Endothelial cell of umbilical vein (primary cell): ENCODE measurements around the gene SLC30A1. TPM values are rescaled to one million over a fixed set of nuclear protein-coding genes. Genes with fewer than 3 reads are reported as not detected.

Source experiments
- BruUV-seq: library from RNA; stranded (reverse); fragments of 400-500 nt; replicated peaks from 2 replicates; lab custom pipeline; 2021; lab: Mats Ljungman, UMichigan
- CTCF ChIA-PET: fragments of 300-600, 350-600 bp; sonication (Branson Sonifier 250); formaldehyde crosslinking; loops from one replicate; lab custom pipeline; 2021; ENCODE audit warnings: antibody characterized with exemption, inconsistent platforms; lab: Charles Lee
- POLR2A ChIA-PET: fragments of 300-600, 350-600 bp; sonication (Branson Sonifier 250); formaldehyde crosslinking; loops from one replicate; lab custom pipeline; 2021; ENCODE audit warnings: antibody characterized with exemption, inconsistent platforms; lab: Charles Lee
- DNase-seq: peaks from one replicate; pipeline ENCODE4 v3.0.0-alpha.2; 2011; ENCODE audit warnings: low read depth, low spot score
- FAIRE-seq: peaks from 2 replicates; lab custom pipeline; 2011; peaks lifted over from hg19 to GRCh38; lab: Jason Lieb, UNC
- H2AFZ ChIP-seq: 2 replicates; pipeline ENCODE4 v1.6.0; 2012; ENCODE audit warnings: low read depth, low read length, control low read depth, inconsistent platforms
- H3K27ac ChIP-seq: 2 replicates; pipeline ENCODE4 v1.5.1; 2011; ENCODE audit warnings: low read depth, mild to moderate bottlenecking, control low read depth, low read length, moderate library complexity; ENCODE audit not compliant: insufficient read depth
- H3K27me3 ChIP-seq, 2 experiments: 2 replicates each; pipeline versions ENCODE4 v1.6.0 to v1.6.1; 2011; ENCODE audit warnings: low read length in 2 of 2, mixed read lengths in 1 of 2; ENCODE audit not compliant: control insufficient read depth in 2 of 2, insufficient read depth in 2 of 2
- H3K36me3 ChIP-seq, 2 experiments: 2 replicates in 1 of 2; 3 replicates in 1 of 2; pipeline ENCODE4 v1.5.1; 2011; ENCODE audit warnings: low read length in 2 of 2, mild to moderate bottlenecking in 1 of 2, moderate library complexity in 1 of 2; ENCODE audit not compliant: control insufficient read depth in 2 of 2, insufficient read depth in 2 of 2; ENCODE audit errors: extremely low read depth in 1 of 2
- H3K4me1 ChIP-seq: 3 replicates; pipeline ENCODE4 v1.5.1; 2011; ENCODE audit warnings: mild to moderate bottlenecking, low read length; ENCODE audit not compliant: control insufficient read depth, insufficient read depth; ENCODE audit errors: extremely low read depth
- H3K4me2 ChIP-seq: 2 replicates; pipeline ENCODE4 v1.6.1; 2011; ENCODE audit warnings: low read length, control low read depth, mixed read lengths; ENCODE audit not compliant: insufficient read depth
- H3K4me3 ChIP-seq, 3 experiments: fragments of 200-600 bp in 1 of 3; sonication (generic), shearing (Covaris generic) in 1 of 3; replicated peaks in 1 of 3; 2 replicates each; pipeline ENCODE4 v1.5.1; 2011 to 2016; ENCODE audit warnings: control low read depth in 3 of 3, low read length in 3 of 3, mild to moderate bottlenecking in 2 of 3, inconsistent platforms in 1 of 3, low read depth in 1 of 3, moderate library complexity in 1 of 3; ENCODE audit not compliant: insufficient read depth in 1 of 3
- H3K79me2 ChIP-seq: 2 replicates; pipeline ENCODE4 v1.6.0; 2012; ENCODE audit warnings: low read length, inconsistent platforms; ENCODE audit not compliant: control insufficient read depth, insufficient read depth
- H3K9ac ChIP-seq: replicated peaks from 2 replicates; pipeline ENCODE3; 2011; ENCODE audit warnings: low read length, control low read depth; ENCODE audit not compliant: insufficient read depth; ENCODE audit errors: extremely low read depth
- H3K9me1 ChIP-seq: replicated peaks from 3 replicates; pipeline ENCODE4 v1.6.0; 2011; ENCODE audit warnings: mild to moderate bottlenecking, low read length; ENCODE audit not compliant: control insufficient read depth, insufficient read depth; ENCODE audit errors: extremely low read depth
- H3K9me3 ChIP-seq: replicated peaks from 2 replicates; pipeline ENCODE4 v1.5.1; 2012; ENCODE audit warnings: low read length, inconsistent platforms; ENCODE audit not compliant: control insufficient read depth, insufficient read depth
- H4K20me1 ChIP-seq: replicated peaks from 2 replicates; pipeline ENCODE3; 2011; ENCODE audit warnings: mild to moderate bottlenecking, low read length; ENCODE audit not compliant: control insufficient read depth, insufficient read depth; ENCODE audit errors: extremely low read depth
- CTCF ChIP-seq, 2 donors: IDR thresholded peaks; 1 replicate in 1 of 2; 2 replicates in 1 of 2; pipeline ENCODE4 v1.5.1; 2011; ENCODE audit warnings: low read length in 2 of 2, mild to moderate bottlenecking in 2 of 2, moderate library complexity in 2 of 2, control low read depth in 1 of 2, inconsistent platforms in 1 of 2, low read depth in 1 of 2; ENCODE audit not compliant: insufficient read depth in 1 of 2; ENCODE audit errors: extremely low read depth in 1 of 2
- EZH2 ChIP-seq: IDR thresholded peaks from 2 replicates; pipeline ENCODE4 v1.6.1; 2012; ENCODE audit warnings: borderline replicate concordance, low read depth, mild to moderate bottlenecking, moderate library complexity, low read length, inconsistent platforms; ENCODE audit not compliant: severe bottlenecking
- GATA2 ChIP-seq: IDR thresholded peaks from 2 replicates; pipeline ENCODE4 v1.7.0; 2011; ENCODE audit warnings: low read depth, mild to moderate bottlenecking, moderate library complexity, mixed read lengths, low read length; ENCODE audit not compliant: insufficient read length, insufficient read depth
- JUN ChIP-seq: IDR thresholded peaks from 2 replicates; pipeline ENCODE4 v1.6.1; 2011; ENCODE audit warnings: borderline replicate concordance, low read depth; ENCODE audit not compliant: insufficient read length, insufficient read depth
- MAX ChIP-seq: IDR thresholded peaks from 2 replicates; pipeline ENCODE4 v1.6.1; 2011; ENCODE audit not compliant: insufficient read depth, insufficient read length
- MYC ChIP-seq: IDR thresholded peaks from one replicate; pipeline ENCODE4 v1.6.1; 2011; ENCODE audit warnings: mild to moderate bottlenecking, low read depth, low read length
- POLR2A ChIP-seq: IDR thresholded peaks from 2 replicates; pipeline ENCODE4 v1.6.1; 2012; ENCODE audit warnings: low read depth, mild to moderate bottlenecking, control low read depth, low read length
- POLR2AphosphoS5 ChIP-seq: IDR thresholded peaks from 2 replicates; pipeline ENCODE4 v1.6.1; 2012; ENCODE audit warnings: low read depth, mild to moderate bottlenecking, control low read depth, low read length, moderate library complexity; ENCODE audit not compliant: insufficient read depth
- dilution Hi-C: fragments of 300-500 bp; cut with MboI; formaldehyde crosslinking; loops from one replicate; pipeline ENCODE4 v1.15.0; 2019; ENCODE audit warnings: low sequenced_read_pairs; ENCODE audit not compliant: extremely low pct_ligation_motif_present
- intact Hi-C: fragments of 100-400 bp; cut with micrococcal nuclease; formaldehyde crosslinking; loops from one replicate; pipeline ENCODE4 v1.10.0; 2022
- polyA plus RNA-seq, 4 experiments: library from polyadenylated mRNA; depleted of rRNA in 3 of 4; stranded (reverse) in 3 of 4; unstranded in 1 of 4; fragments of >200 nt; gene quantifications; 2 replicates each; pipeline versions ENCODE4 v1.2.1 to v1.2.3, GENCODE V29; 2011 to 2012; ENCODE audit warnings: missing spikeins in 1 of 4
- total RNA-seq: library from RNA; stranded (reverse); gene quantifications from 2 replicates; pipeline ENCODE4 v1.2.3, GENCODE V29; 2021

The SLC30A1 gene
- total and polyA plus RNA-seq, 2 donors (not counting 3 experiments of a cell fraction or from before 2014, with no cell fraction given) = 5.5 to 21.5 TPM

GRCh38 chr1:211604548-211604947, 25.6 kb upstream of the SLC30A1 start:
- Histone ChIP-seq H3K9me3 (no peaks in the 10 kb centered on the region), H4K20me1 (no peaks in the 10 kb centered on the region), H3K36me3 (no peaks in the 10 kb centered on the region), H3K4me1 (peaks cover 5% of the 10 kb centered on the region), H3K27me3 (no peaks in the 10 kb centered on the region), H3K4me3 (no peak overlapping the region), H2AFZ (no peak overlapping the region), H3K4me2 (no peak overlapping the region), H3K27ac (no peak overlapping the region), H3K79me2 (no peaks in the 10 kb centered on the region), H3K9me1 (no peaks in the 10 kb centered on the region), H3K9ac (no peak overlapping the region)
- no peak for DNase-seq
- ChIA-PET POLR2A (no interaction called here), CTCF (no interaction called here)
- dilution Hi-C loops (no loop called here), intact Hi-C loops (no loop called here)
- FAIRE-seq = no peak
- no TSS peak for BruUV-seq
- no peak for TF ChIP-seq GATA2
- no peak for TF ChIP-seq MAX
- TF ChIP-seq POLR2A = no peak

- Histone ChIP-seq H3K9me1 (no peaks in the 10 kb centered on the region), H4K20me1 (no peaks in the 10 kb centered on the region), H3K36me3 (no peaks in the 10 kb centered on the region), H3K4me2 (no peak overlapping the region), H3K4me3 (no peak overlapping the region), H2AFZ (no peak overlapping the region), H3K9me3 (no peaks in the 10 kb centered on the region), H3K27ac (no peak overlapping the region), H3K79me2 (no peaks in the 10 kb centered on the region), H3K9ac (no peak overlapping the region), H3K27me3 (peaks cover 0 to 2% of the 10 kb centered on the region in 2 experiments), H3K4me1 (no peaks in the 10 kb centered on the region)
- no peak for TF ChIP-seq POLR2AphosphoS5
- TF ChIP-seq JUN = no peak
- TF ChIP-seq MYC = no peak
- no peak for TF ChIP-seq POLR2A
- TF ChIP-seq CTCF (IDR thresholded peaks at IDR 0.05; ENCODE audit: extremely low read depth in 1 of 2, insufficient read depth in 1 of 2, low read depth in 1 of 2, low read length in 2 of 2) = no peak
- no peak for TF ChIP-seq MAX
- no peak for TF ChIP-seq GATA2
- no peak for TF ChIP-seq EZH2
- FAIRE-seq = no peak
- no peak for DNase-seq
- CTCF ChIA-PET = interaction anchor here (1.0 to 1.7 kb wide), 3 partner anchors 9 to 40 kb away, joined by 3 to 5 read pairs (median 3); no protein-coding TSS in a partner anchor
- dilution Hi-C loops (no loop called here), intact Hi-C loops (no loop called here)
- POLR2A ChIA-PET = no interaction called here
- no TSS peak for BruUV-seq
Observed at GRCh38 chr1:211603713-211604112, 24.8 kb upstream of the SLC30A1 start.
